Measurements from ENCODE around the gene SLC43A2.

DNA sequence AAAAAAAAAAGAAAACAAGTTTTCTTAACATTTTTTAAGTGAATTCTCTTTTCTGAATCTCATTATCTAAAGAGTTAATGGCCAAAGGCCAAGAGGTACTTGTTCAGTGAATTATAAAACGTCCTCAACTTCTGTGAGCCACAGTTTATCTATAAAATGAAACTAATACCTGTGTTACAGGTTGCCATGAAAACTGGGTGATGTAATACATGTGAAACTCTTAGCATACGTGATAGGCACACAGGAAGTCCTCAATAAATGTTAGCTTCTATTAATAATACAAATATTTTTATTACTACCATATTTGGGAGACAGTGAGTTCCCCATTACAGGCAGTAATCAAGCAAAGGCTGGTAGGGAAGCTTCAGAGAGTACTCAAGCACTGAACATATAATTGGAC lies 98.8 kb downstream of the SLC43A2 start:
- TF ChIP-seq RAD21 (IDR thresholded peaks at IDR 0.05; ENCODE audit: low read length) (no peak), EZH2phosphoT487 (IDR thresholded peaks at IDR 0.05; ENCODE audit: borderline replicate concordance, low read depth) (no peak), EP300 (IDR thresholded peaks at IDR 0.05; ENCODE audit: borderline replicate concordance in 1 of 2, low read depth in 1 of 2, low read length in 1 of 2) (no peak), YY1 (IDR thresholded peaks at IDR 0.05; ENCODE audit: low read depth) (no peak), NRF1 (IDR thresholded peaks at IDR 0.05; ENCODE audit: low read depth, low read length) (no peak)
- TF ChIP-seq, protein P1, sequence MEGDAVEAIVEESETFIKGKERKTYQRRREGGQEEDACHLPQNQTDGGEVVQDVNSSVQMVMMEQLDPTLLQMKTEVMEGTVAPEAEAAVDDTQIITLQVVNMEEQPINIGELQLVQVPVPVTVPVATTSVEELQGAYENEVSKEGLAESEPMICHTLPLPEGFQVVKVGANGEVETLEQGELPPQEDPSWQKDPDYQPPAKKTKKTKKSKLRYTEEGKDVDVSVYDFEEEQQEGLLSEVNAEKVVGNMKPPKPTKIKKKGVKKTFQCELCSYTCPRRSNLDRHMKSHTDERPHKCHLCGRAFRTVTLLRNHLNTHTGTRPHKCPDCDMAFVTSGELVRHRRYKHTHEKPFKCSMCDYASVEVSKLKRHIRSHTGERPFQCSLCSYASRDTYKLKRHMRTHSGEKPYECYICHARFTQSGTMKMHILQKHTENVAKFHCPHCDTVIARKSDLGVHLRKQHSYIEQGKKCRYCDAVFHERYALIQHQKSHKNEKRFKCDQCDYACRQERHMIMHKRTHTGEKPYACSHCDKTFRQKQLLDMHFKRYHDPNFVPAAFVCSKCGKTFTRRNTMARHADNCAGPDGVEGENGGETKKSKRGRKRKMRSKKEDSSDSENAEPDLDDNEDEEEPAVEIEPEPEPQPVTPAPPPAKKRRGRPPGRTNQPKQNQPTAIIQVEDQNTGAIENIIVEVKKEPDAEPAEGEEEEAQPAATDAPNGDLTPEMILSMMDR (IDR thresholded peaks at IDR 0.05) = no peak

Measured in SK-N-SH (cell line).